T-cell (primary cell): Measurements from ENCODE around the gene EDARADD. TPM values are rescaled to one million over a fixed set of nuclear protein-coding genes. Genes with fewer than 3 reads are reported as not detected.

Experiments
- ATAC-seq, 4 experiments: fragments of 200-7000 bp in 3 of 4; fragments of 150-1000 bp in 1 of 4; cut with Tn5 transposase; replicated peaks in 1 of 4; 1 replicate in 3 of 4; 2 replicates in 1 of 4; pipeline ENCODE4 v1.10.0; 2021; ENCODE audit warnings: moderate library complexity in 3 of 4, mild to moderate bottlenecking in 2 of 4, moderate number of reproducible peaks in 1 of 4
- CTCF ChIA-PET, 2 donors: fragments of 300-600 bp; sonication (Branson Sonifier 250); formaldehyde crosslinking; loops; one replicate each; lab custom pipeline; 2022; ENCODE audit warnings: antibody characterized with exemption in 2 of 2; lab: Charles Lee
- POLR2A ChIA-PET, 2 donors: fragments of 300-600 bp; sonication (Branson Sonifier 250); formaldehyde crosslinking; loops; one replicate each; lab custom pipeline; 2022; ENCODE audit warnings: antibody characterized with exemption in 2 of 2; lab: Charles Lee
- DNase-seq, 35 experiments: peaks; one replicate each; pipeline versions ENCODE4 v3.0.0 to v3.0.0-alpha.2; 2013 to 2023
- H3K27ac ChIP-seq: one replicate; pipeline ENCODE4 v1.5.1; 2013; ENCODE audit warnings: low read length
- H3K27me3 ChIP-seq, 2 experiments: replicated peaks in 1 of 2; 1 replicate in 1 of 2; 2 replicates in 1 of 2; pipeline versions ENCODE4 v1.6.1 to v1.7.0; 2013; ENCODE audit warnings: low read length in 1 of 2, mixed read lengths in 1 of 2; ENCODE audit not compliant: control insufficient read depth in 2 of 2, insufficient read depth in 2 of 2; ENCODE audit errors: extremely low read depth in 1 of 2
- H3K36me3 ChIP-seq, 2 donors: 1 replicate in 1 of 2; 2 replicates in 1 of 2; pipeline versions ENCODE4 v1.6.1 to v1.7.0; 2013; ENCODE audit warnings: low read length in 1 of 2; ENCODE audit not compliant: control insufficient read depth in 2 of 2, insufficient read depth in 1 of 2; ENCODE audit errors: extremely low read depth in 1 of 2
- H3K4me1 ChIP-seq, 2 experiments: 1 replicate in 1 of 2; 2 replicates in 1 of 2; pipeline versions ENCODE4 v1.6.1 to v1.7.0; 2013; ENCODE audit warnings: low read length in 2 of 2, mixed read lengths in 1 of 2; ENCODE audit not compliant: insufficient read depth in 2 of 2, control insufficient read depth in 1 of 2; ENCODE audit errors: extremely low read depth in 1 of 2
- H3K4me3 ChIP-seq, 2 donors: 1 replicate in 1 of 2; 2 replicates in 1 of 2; pipeline versions ENCODE4 v1.5.1 to v1.7.0; 2013; ENCODE audit warnings: mild to moderate bottlenecking in 2 of 2, low read length in 1 of 2, moderate library complexity in 1 of 2; ENCODE audit not compliant: control insufficient read depth in 1 of 2; ENCODE audit errors: extremely low read depth in 1 of 2
- H3K9me3 ChIP-seq: 2 replicates; pipeline ENCODE4 v1.7.0; 2013
- H3K27ac Mint-ChIP-seq, 2 donors: one replicate each; pipeline ENCODE4 v1.8.0; 2020 to 2021; ENCODE audit warnings: mild to moderate bottlenecking in 2 of 2, mixed read lengths in 2 of 2
- H3K27me3 Mint-ChIP-seq, 2 donors: one replicate each; pipeline ENCODE4 v1.8.0; 2021 to 2022; ENCODE audit warnings: mixed read lengths in 2 of 2
- H3K36me3 Mint-ChIP-seq: one replicate; pipeline ENCODE4 v1.8.0; 2021; ENCODE audit warnings: mixed read lengths
- H3K4me1 Mint-ChIP-seq, 3 donors: one replicate each; pipeline ENCODE4 v1.8.0; 2020 to 2022; ENCODE audit warnings: mixed read lengths in 3 of 3, mild to moderate bottlenecking in 1 of 3
- H3K4me3 Mint-ChIP-seq, 3 donors: one replicate each; pipeline ENCODE4 v1.8.0; 2020 to 2022; ENCODE audit warnings: mild to moderate bottlenecking in 3 of 3, mixed read lengths in 3 of 3, moderate library complexity in 3 of 3
- H3K9me3 Mint-ChIP-seq, 3 donors: one replicate each; pipeline ENCODE4 v1.8.0; 2020 to 2022; ENCODE audit warnings: mixed read lengths in 3 of 3
- WGBS: methylation state at CpG from one replicate; pipeline ENCODE4 v1.1.5; 2013; ENCODE audit warnings: missing lambda C conversion rate; ENCODE audit not compliant: insufficient coverage; 5-methylcytosine and 5-hydroxymethylcytosine counted together
- total RNA-seq, 35 experiments: library from RNA in 6 of 35; stranded (reverse) in 6 of 35; fragments of 120-200 nt in 1 of 35; gene quantifications; one replicate each; pipeline versions ENCODE4 v1.2.1 to v1.2.4 and lab custom pipeline; 2013 to 2026

The EDARADD gene
- total RNA-seq, 5 donors from 2014 or later (not counting 1 experiment from before 2014, with no cell fraction given), result 1.3 to 5.7 (median 4.2) TPM

DNA sequence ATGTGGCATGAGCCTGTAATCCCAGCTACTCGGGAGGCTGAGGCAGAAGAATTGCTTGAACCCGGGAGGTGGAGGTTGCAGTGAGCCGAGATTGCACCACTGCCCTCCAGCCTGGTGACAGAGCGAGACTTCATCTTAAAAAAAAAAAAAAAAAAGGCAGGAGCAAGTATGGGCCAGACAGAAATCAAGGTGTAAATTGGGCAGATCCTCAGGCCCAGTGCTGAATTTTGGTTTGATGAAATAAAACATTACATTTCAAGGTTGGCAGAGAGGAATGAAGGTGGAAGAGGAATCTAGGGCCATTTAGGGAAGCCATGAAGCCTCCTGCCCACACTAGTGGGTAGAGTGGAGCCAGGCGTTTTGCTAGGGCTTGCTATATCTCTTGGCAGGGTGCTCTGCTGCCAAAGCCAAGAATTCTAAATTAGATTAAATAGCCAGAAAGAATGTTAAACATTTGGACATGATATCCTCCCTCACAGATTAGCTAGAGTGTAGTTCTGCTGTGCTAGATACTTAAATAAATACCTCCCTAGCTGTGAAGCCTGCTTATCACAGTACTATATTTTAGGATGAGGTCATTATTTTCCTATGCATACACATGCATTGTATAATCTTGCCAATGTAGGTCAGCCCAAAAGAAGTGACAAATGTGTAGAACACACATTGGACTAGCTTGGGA is 113.1 kb downstream of the EDARADD start:
- Mint-ChIP-seq H3K4me1 (peaks cover 20 to 38% (median 29%) of the 10 kb centered on the region in 3 donors), H3K9me3 (no peaks in the 10 kb centered on the region), H3K36me3 (no peaks in the 10 kb centered on the region), H3K27ac (no peak overlapping the region), H3K4me3 (no peak overlapping the region), H3K27me3 (peaks cover 0 to 4% of the 10 kb centered on the region in 2 donors)
- Histone ChIP-seq H3K36me3 (no peaks in the 10 kb centered on the region), H3K27ac (no peak overlapping the region), H3K27me3 (no peaks in the 10 kb centered on the region), H3K4me3 (no peak overlapping the region), H3K9me3 (no peaks in the 10 kb centered on the region), H3K4me1 (peaks cover 2 to 10% of the 10 kb centered on the region in 2 experiments)
- POLR2A ChIA-PET, result interaction anchor here in 1 of 2 donors (0.6 kb wide), 1 partner anchor 49 kb away, joined by 6 read pairs; no protein-coding TSS in a partner anchor
- CTCF ChIA-PET, result no interaction called here
- DNase-seq, result no peak
- no peak for ATAC-seq
- WGBS, result 97% methylated on average over 3 of the region's 5 CpGs

GRCh38 chr1:236508593-236509027 is 114.5 kb downstream of the EDARADD start:
- Histone ChIP-seq H3K4me1 (peaks cover 0 to 4% of the 10 kb centered on the region in 2 experiments), H3K36me3 (no peaks in the 10 kb centered on the region), H3K4me3 (no peak overlapping the region), H3K27ac (no peak overlapping the region), H3K9me3 (no peaks in the 10 kb centered on the region), H3K27me3 (no peaks in the 10 kb centered on the region)
- ChIA-PET CTCF (interaction anchor here in 1 of 2 donors (0.6 kb wide), 1 partner anchor 101 kb away, joined by 3 read pairs; no protein-coding TSS in a partner anchor), POLR2A (no interaction called here)
- Mint-ChIP-seq H3K36me3 (no peaks in the 10 kb centered on the region), H3K9me3 (no peaks in the 10 kb centered on the region), H3K4me1 (peaks cover 6 to 24% (median 19%) of the 10 kb centered on the region in 3 donors), H3K4me3 (peak overlapping the region in 2 of 3 donors; percentile 18 to 43), H3K27ac (peak overlapping the region; percentile 55 to 61), H3K27me3 (peaks cover 0 to 4% of the 10 kb centered on the region in 2 donors)
- 46% methylated on average over 4 of the region's 6 CpGs for whole genome bisulfite sequencing
- DNase-seq (no peak), ATAC-seq (no peak)

DNA sequence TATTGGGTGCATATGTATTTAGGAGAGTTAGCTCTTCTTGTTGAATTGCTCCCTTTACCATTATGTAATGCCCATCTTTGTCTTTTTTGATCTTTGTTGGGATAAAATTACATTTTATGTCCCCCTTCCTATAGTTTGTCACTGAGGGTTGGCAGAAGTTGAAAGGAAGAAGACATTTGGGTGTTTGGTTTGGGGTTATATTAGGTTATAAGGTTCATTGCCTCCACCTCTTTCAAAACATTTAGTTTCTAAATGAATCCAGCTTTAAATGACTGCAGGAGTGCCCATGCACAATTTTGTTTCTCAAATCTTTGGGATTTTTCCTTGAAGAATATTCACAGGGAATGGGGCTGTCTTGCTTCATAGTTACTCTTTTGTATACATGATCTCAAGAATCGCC is 115.1 kb downstream of the EDARADD start:
- DNase-seq (no peak), ATAC-seq (no peak)
- H3K4me1 ChIP-seq, result peaks cover 0 to 4% of the 10 kb centered on the region in 2 experiments
- Mint-ChIP-seq H3K4me1 (peaks cover 6 to 24% (median 19%) of the 10 kb centered on the region in 3 donors), H3K4me3 (no peak overlapping the region), H3K27ac (no peak overlapping the region), H3K36me3 (no peaks in the 10 kb centered on the region), H3K27me3 (peaks cover 0 to 4% of the 10 kb centered on the region in 2 donors), H3K9me3 (no peaks in the 10 kb centered on the region)
- H3K4me3 ChIP-seq, result no peak overlapping the region
- no peak overlapping the region for H3K27ac ChIP-seq
- 100% methylated on average over 1 of the region's 1 CpG for WGBS
- H3K36me3 ChIP-seq, result no peaks in the 10 kb centered on the region
- ChIA-PET CTCF (no interaction called here), POLR2A (no interaction called here)
- no peaks in the 10 kb centered on the region for H3K9me3 ChIP-seq
- H3K27me3 ChIP-seq, result no peaks in the 10 kb centered on the region

GRCh38 chr1:236509647-236510401 is 115.7 kb downstream of the EDARADD start:
- no peaks in the 10 kb centered on the region for H3K36me3 Mint-ChIP-seq
- no peaks in the 10 kb centered on the region for H3K36me3 ChIP-seq
- H3K4me1 Mint-ChIP-seq, result peaks cover 6 to 24% (median 19%) of the 10 kb centered on the region in 3 donors
- H3K27me3 Mint-ChIP-seq, result peaks cover 0 to 4% of the 10 kb centered on the region in 2 donors
- H3K4me3 Mint-ChIP-seq, result no peak overlapping the region
- CTCF ChIA-PET, result interaction anchor here in 1 of 2 donors (0.7 kb wide), 1 partner anchor 403 kb away, joined by 3 read pairs; no protein-coding TSS in a partner anchor
- 100% methylated on average over 1 of the region's 8 CpGs for WGBS
- POLR2A ChIA-PET, result no interaction called here
- ATAC-seq (no peak), DNase-seq (no peak)
- no peaks in the 10 kb centered on the region for H3K27me3 ChIP-seq
- H3K4me1 ChIP-seq, result peaks cover 0 to 4% of the 10 kb centered on the region in 2 experiments
- H3K27ac ChIP-seq, result no peak overlapping the region
- H3K9me3 ChIP-seq, result no peaks in the 10 kb centered on the region
- H3K9me3 Mint-ChIP-seq, result no peaks in the 10 kb centered on the region
- no peak overlapping the region for H3K4me3 ChIP-seq
- H3K27ac Mint-ChIP-seq, result peak overlapping the region in 1 of 2 donors; percentile 55

- 100% methylated on average over 2 of the region's 11 CpGs for WGBS
- H3K27ac ChIP-seq, result no peak overlapping the region
- no peaks in the 10 kb centered on the region for H3K9me3 ChIP-seq
- Mint-ChIP-seq H3K4me1 (peaks cover 20 to 42% (median 37%) of the 10 kb centered on the region in 3 donors), H3K4me3 (no peak overlapping the region), H3K27ac (no peak overlapping the region), H3K27me3 (peaks cover 0 to 4% of the 10 kb centered on the region in 2 donors), H3K9me3 (no peaks in the 10 kb centered on the region), H3K36me3 (no peaks in the 10 kb centered on the region)
- ATAC-seq (no peak), DNase-seq (no peak)
- ChIA-PET POLR2A (interaction anchor here in 1 of 2 donors (0.7 kb wide), 2 partner anchors 16 to 354 kb away, joined by 3 read pairs; no protein-coding TSS in a partner anchor), CTCF (interaction anchor here (0.6 to 0.7 kb wide), 2 partner anchors 54 to 230 kb away, joined by 3 read pairs; partner anchors contain the start of gene ERO1B (in 1 of the 2))
- H3K36me3 ChIP-seq, result no peaks in the 10 kb centered on the region
- no peaks in the 10 kb centered on the region for H3K27me3 ChIP-seq
- no peak overlapping the region for H3K4me3 ChIP-seq
- H3K4me1 ChIP-seq, result peaks cover 5 to 14% of the 10 kb centered on the region in 2 experiments
Measured at GRCh38 chr1:236511735-236512418, 117.8 kb downstream of the EDARADD start.
